ENCODE measurements around the gene RAB40C.
A peak's percentile ranks its signal among the peaks of the same experiment; 100 is the strongest.

The RAB40C gene

GRCh38 chr16:647173-647902 lies 57.5 kb downstream of the RAB40C start:
- H3K4me3 ChIP-seq (ENCODE audit: control insufficient read depth, low read depth, low read length) = no peak overlapping the region; the same call in 1 of the 2 replicates
- no peak for DNase-seq (ENCODE audit: low read depth)
- TF ChIP-seq, protein P1, sequence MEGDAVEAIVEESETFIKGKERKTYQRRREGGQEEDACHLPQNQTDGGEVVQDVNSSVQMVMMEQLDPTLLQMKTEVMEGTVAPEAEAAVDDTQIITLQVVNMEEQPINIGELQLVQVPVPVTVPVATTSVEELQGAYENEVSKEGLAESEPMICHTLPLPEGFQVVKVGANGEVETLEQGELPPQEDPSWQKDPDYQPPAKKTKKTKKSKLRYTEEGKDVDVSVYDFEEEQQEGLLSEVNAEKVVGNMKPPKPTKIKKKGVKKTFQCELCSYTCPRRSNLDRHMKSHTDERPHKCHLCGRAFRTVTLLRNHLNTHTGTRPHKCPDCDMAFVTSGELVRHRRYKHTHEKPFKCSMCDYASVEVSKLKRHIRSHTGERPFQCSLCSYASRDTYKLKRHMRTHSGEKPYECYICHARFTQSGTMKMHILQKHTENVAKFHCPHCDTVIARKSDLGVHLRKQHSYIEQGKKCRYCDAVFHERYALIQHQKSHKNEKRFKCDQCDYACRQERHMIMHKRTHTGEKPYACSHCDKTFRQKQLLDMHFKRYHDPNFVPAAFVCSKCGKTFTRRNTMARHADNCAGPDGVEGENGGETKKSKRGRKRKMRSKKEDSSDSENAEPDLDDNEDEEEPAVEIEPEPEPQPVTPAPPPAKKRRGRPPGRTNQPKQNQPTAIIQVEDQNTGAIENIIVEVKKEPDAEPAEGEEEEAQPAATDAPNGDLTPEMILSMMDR (IDR thresholded peaks at IDR 0.05; ENCODE audit: control insufficient read depth, insufficient read depth, low read depth, low read length, missing control alignments) = no peak

- TF ChIP-seq, protein P1 (IDR thresholded peaks at IDR 0.05; ENCODE audit: control insufficient read depth, insufficient read depth, low read depth, low read length, missing control alignments) = peak; percentile 51
- peak overlapping the region; percentile 70 for H3K4me3 ChIP-seq (ENCODE audit: control insufficient read depth, low read depth, low read length)
- DNase-seq (ENCODE audit: low read depth) = no peak
Measured at GRCh38 chr16:648071-648780, 58.4 kb downstream of the RAB40C start.

- peak within 1 kb of the TSS; percentile 70 for H3K4me3 ChIP-seq (ENCODE audit: control insufficient read depth, low read depth, low read length)
- DNase-seq (ENCODE audit: low read depth) = peak; percentile 57
- TF ChIP-seq, protein P1 (IDR thresholded peaks at IDR 0.05; ENCODE audit: control insufficient read depth, insufficient read depth, low read depth, low read length, missing control alignments) = no peak
Measured at GRCh38 chr16:648781-649589, 59.1 kb downstream of the RAB40C start, which contains the start of gene WDR90. Gene WDR90 (plus strand): TSS chr16:649365. CDS start chr16:649417, 52 bp downstream.

- TF ChIP-seq, protein P1 (IDR thresholded peaks at IDR 0.05; ENCODE audit: control insufficient read depth, insufficient read depth, low read depth, low read length, missing control alignments) = no peak
- DNase-seq (ENCODE audit: low read depth) = no peak
Measured at GRCh38 chr16:649631-650030, 59.8 kb downstream of the RAB40C start.

DNA sequence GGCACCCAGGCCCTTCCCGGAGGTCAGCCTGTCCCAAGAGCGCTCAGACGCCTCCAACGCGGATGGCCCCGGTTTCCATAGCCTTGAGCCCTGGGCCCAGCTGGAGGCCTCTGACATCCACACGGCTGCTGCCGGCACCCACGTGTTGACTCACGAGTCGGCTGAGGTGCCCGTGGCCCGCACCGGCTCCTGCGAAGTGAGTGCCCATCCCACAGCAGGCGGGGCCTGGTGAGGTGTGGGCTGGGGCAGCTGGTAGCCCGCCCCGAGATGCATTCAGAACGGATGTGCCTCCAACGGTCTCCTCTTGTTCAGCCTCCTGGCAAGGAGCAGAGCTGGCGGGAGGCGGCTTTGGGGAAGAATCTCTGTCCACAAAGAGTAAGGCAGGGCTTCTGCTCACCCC lies 62.0 kb downstream of the RAB40C start:
- DNase-seq (ENCODE audit: low read depth) = no peak
- TF ChIP-seq, protein P1 (IDR thresholded peaks at IDR 0.05; ENCODE audit: control insufficient read depth, insufficient read depth, low read depth, low read length, missing control alignments) = no peak
- no peak overlapping the region for H3K4me3 ChIP-seq (ENCODE audit: control insufficient read depth, low read depth, low read length)

More at GRCh38 chr16:649631-650030, 59.8 kb downstream of the RAB40C start:
- H3K4me3 ChIP-seq (ENCODE audit: control insufficient read depth, low read depth, low read length) = peak overlapping the region; percentile 70
